Stimulated activated naive CD4-positive, alpha-beta T cell (primary cell): ENCODE data around the gene SARNP.
"Not testable (repeated sequence)": the region's sequence is repeated elsewhere in the genome, so short reads cannot be mapped to it uniquely, and the experiment has no call there.

Experiments used
- DNase-seq, 6 experiments: peaks; one replicate each; lab custom pipeline; 2025; lab: John Stamatoyannopoulos, UW

The SARNP gene

GRCh38 chr12:55817345-55818139, at the start of gene SARNP, which contains the start of gene ORMDL2:
Gene SARNP (minus strand): TSS chr12:55817724. CDS start chr12:55817701, 23 bp downstream.
Gene ORMDL2 (plus strand): TSS chr12:55818041. CDS start chr12:55819000, 959 bp downstream.
- peak; percentile 94 to 99 (median 98) for DNase-seq

- DNase-seq, result not testable (repeated sequence)
Measured at GRCh38 chr12:55866454-55867004, 49.0 kb upstream of the SARNP start.

GRCh38 chr12:55865327-55865726, 47.8 kb upstream of the SARNP start:
- DNase-seq, result no peak

- DNase-seq, result not testable (repeated sequence)
Measured at GRCh38 chr12:55862931-55863330, 45.4 kb upstream of the SARNP start.

- DNase-seq, result no peak
Measured at GRCh38 chr12:55862286-55862685, 44.8 kb upstream of the SARNP start.

- no peak for DNase-seq
Measured at GRCh38 chr12:55861871-55862270, 44.3 kb upstream of the SARNP start.

- DNase-seq, result no peak
Measured at GRCh38 chr12:55861396-55861795, 43.9 kb upstream of the SARNP start.

- no peak for DNase-seq
Measured at GRCh38 chr12:55852740-55853139, 35.2 kb upstream of the SARNP start.

- DNase-seq, result no peak
Measured at GRCh38 chr12:55850893-55851292, 33.4 kb upstream of the SARNP start.

- no peak for DNase-seq
Measured at GRCh38 chr12:55850401-55850800, 32.9 kb upstream of the SARNP start.

GRCh38 chr12:55849616-55850343, 32.3 kb upstream of the SARNP start:
- no peak for DNase-seq

- no peak for DNase-seq
Measured at GRCh38 chr12:55847603-55848291, 30.2 kb upstream of the SARNP start.

- DNase-seq, result no peak
Measured at GRCh38 chr12:55847033-55847432, 29.5 kb upstream of the SARNP start.

GRCh38 chr12:55845785-55846496, 28.4 kb upstream of the SARNP start:
- no peak for DNase-seq

GRCh38 chr12:55845361-55845760, 27.8 kb upstream of the SARNP start:
- DNase-seq, result no peak

GRCh38 chr12:55844961-55845360, 27.4 kb upstream of the SARNP start:
- no peak for DNase-seq

- no peak for DNase-seq
Measured at GRCh38 chr12:55843431-55843830, 25.9 kb upstream of the SARNP start.

GRCh38 chr12:55842681-55843429, 25.3 kb upstream of the SARNP start, which contains the start of gene MMP19:
Gene MMP19 (minus strand): TSS chr12:55842936. CDS start chr12:55842830, 106 bp downstream.
- no peak for DNase-seq

GRCh38 chr12:55840581-55841351, 23.2 kb upstream of the SARNP start:
- no peak for DNase-seq
